GM18498 (cell line): ENCODE data around the gene CABCOCO1.
"Not testable (repeated sequence)": the region's sequence is repeated elsewhere in the genome, so short reads cannot be mapped to it uniquely, and the experiment has no call there.

ENCODE experiments used
- ATAC-seq: cut with Tn5 transposase; IDR thresholded peaks from one replicate; pipeline ENCODE4 v1.9.1; 2021; ENCODE audit warnings: mild to moderate bottlenecking, moderate library complexity; ENCODE audit not compliant: unreplicated experiment

Gene CABCOCO1

DNA sequence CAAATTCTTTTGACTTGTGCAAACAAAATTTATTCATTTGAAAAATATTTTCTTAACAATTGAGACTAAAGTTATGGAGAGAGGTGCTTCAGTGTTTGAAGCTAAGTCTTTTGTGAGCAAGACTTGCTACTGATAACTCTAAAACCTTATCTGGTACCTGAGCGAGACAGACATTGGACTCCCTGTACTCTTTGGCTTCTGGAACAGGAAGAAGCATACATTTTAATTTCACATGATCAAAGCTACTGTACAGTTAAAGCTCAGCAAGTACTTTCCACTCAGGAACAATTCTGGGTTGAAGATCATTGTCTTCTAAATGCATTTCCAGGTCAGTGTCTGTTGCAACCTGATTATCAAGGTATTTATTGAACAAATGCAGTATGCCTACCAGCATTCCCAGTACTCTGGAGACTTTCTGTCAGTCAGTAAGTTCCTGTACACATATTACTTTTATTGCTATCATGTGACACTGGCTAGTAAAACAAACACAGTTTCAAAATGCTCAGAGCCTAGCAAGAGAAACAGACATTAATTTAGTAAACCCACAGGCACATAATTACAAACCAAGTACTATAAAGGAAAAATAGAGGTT, 42.4 kb downstream of the CABCOCO1 start:
- no peak for ATAC-seq

DNA sequence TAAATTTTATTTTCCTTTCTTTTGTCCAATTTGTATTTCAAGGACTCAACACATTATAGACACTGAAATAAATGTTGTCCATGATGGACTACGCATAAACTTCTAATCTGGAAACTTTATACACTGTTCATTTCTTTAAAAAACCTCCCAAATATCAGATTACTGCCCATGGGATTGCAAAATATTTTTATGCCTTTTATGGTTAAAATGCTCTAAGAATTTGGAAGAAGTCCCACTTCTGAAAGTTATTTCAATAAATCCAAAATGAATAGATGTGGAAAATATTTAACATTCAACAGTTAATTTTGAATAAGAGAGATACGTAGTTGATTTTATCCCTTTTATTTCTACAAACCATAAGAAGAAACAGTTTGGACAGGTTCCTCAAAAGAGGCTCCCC, 46.1 kb downstream of the CABCOCO1 start:
- ATAC-seq: no peak

DNA sequence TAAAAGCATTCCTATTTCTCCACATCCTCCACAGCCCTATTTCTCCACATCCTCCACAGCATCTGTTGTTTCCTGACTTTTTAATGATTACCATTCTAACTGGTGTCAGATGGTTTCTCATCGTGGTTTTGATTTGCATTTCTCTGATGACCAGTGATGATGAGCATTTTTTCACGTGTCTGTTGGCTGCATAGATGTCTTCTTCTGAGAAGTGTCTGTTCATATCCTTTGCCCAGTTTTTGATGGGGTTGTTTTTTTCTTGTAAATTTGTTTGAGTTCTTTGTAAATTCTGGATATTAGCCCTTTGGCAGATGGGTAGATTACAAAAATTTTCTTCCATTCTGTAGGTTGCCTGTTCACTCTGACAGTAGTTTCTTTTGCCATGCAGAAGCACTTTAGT, 49.4 kb downstream of the CABCOCO1 start:
- ATAC-seq: not testable (repeated sequence)

DNA sequence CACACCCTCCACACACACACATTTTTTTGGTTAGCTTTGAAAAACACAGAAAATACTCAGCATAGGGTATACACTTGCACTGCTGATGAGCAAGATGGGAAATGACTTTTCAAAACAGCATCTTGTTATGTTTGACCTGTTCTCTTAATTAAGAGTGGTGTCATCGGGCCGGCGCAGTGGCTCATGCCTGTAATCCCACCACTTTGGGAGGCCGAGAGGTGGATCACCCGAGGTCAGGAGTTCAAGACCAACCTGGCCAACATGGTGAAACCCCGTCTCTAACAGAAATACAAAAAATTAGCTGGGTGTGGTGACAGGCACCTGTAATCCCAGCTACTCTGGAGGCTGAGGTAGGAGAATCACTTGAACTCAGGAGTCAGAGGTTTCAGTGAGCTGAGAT, 56.7 kb downstream of the CABCOCO1 start:
- ATAC-seq: not testable (repeated sequence)

DNA sequence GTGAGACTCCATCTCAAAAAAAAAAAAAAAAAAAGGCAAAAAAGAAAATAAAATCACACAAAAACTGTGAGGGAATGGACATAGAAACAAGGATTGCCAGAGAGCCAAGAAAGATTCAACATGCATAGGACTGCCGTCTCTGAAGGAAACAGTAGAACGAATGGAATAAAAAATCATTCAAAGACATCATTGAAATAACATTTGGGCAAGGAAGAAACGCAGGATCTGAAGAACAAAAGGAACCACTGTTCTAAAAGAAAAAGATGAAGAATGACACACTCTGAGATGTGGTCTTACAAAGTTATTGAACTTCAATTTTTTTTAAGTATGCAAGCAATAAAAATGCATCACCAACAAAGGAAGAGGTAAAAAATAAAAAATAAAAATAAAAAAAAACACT, 57.2 kb downstream of the CABCOCO1 start:
- ATAC-seq: no peak

DNA sequence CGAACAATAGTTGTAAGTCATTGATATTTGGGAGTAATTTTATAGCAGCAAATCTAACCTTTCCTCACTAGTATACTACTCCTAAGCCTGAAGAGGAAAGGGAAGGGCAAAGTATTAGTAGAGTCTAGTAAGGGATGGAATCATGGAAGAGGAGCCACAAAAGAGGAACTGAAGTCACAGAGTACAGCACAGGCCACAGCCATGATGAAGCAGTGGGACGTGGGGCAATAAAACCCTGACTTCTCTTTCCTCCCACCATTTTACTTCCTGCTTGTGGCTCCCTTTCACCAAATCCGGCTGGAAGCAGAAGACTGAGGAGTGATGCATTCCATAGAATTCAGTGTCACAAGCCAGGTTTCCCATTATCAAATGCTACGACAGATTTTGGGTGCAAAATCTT, 58.7 kb downstream of the CABCOCO1 start:
- no peak for ATAC-seq

DNA sequence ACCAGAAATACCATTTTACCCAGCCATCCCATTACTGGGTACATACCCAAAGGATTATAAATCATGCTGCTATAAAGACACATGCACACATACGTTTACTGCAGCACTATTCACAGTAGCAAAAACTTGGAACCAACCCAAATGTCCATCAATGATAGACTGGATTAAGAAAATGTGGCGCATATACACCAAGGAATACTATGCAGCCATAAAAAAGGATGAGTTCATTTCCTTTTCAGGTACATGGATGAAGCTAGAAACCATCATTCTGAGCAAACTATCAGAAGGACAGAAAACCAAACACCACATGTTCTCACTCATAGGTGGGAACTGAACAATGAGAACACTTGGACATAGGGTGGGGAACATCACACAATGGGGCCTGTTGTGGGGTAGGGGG, 62.5 kb downstream of the CABCOCO1 start:
- not testable (repeated sequence) for ATAC-seq

DNA sequence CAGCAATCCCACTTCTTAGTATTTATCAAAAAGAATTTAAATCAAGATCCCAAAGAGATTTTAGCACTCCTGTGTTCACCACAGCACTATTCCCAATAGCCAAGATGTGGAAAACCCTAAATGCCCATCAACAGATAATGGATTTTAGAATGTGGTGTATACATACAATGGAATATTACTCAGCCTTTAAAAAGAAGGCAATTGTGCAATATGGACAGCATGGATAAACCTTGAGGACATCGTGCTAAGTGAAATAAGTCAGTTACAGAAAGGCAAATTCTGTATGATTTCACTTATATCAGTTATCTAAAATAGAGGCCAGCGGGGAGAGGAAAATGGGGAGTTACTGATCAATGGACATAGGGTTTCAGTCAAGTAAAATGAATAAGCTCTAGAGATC, 66.9 kb downstream of the CABCOCO1 start:
- ATAC-seq: no peak

DNA sequence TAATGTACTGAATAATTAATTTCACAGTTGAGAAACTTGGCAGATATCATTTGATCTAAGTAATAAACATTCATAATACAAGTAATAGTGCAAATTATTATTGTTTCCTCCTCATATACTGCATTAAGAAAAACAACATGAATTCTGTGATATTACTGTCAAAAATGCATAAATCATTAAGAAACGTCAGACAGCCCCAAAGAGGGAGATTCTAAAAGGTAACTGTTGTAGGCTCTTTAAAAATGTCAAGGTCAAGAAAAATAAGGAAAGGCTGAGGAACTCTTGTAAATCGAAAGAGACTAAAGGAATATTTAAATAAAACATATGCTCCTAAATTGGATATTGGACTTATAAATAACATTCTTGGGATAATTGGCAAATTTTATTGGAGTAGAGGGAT, 67.9 kb downstream of the CABCOCO1 start:
- ATAC-seq: no peak

DNA sequence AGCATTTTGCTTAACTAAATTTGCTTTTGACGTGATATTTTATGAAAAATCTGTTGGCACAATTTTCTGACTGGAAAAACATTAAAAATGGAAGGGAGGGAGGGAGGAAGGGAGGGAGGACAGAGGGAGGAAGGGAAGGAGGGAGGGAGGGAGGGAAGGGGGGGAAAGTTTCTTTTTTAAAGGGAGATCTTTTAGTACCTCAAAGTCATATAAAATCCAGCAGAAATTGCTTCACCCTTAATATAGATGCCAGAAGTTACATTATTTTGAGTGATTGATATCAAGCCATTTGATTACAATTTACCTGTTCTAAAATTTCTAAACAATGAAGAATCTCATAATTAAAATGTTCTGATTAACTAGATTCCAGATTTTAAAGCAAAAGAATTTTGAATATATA, 68.9 kb downstream of the CABCOCO1 start:
- no peak for ATAC-seq

DNA sequence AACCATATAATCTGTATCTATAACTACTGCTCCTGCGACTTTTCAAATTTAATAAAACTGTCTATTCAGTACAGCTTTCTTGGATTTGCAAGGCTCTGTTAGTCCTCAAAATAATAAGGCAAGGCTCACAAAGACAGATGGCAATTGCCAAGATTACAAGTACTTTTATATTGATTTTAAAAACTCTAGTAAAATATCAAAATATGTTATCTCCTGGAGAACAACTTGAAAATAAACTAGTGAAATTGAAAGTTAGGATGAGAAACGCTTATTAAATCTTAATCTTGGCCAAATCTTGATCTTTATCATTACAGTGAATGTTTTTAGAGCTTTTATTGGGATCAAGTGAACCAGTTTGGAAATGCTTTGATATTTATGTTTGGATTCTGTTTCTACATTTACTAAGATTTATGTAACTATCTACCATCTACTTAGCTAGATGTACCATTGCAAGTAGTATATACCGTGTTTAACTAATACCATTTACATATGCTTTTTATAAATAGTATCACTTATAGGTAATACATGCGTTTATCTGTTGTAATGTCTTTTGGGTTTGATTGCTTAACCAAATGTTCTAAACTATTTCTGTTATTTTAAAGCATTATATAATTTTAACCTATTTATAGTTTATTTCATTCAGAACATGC, 70.0 kb downstream of the CABCOCO1 start:
- ATAC-seq: no peak

DNA sequence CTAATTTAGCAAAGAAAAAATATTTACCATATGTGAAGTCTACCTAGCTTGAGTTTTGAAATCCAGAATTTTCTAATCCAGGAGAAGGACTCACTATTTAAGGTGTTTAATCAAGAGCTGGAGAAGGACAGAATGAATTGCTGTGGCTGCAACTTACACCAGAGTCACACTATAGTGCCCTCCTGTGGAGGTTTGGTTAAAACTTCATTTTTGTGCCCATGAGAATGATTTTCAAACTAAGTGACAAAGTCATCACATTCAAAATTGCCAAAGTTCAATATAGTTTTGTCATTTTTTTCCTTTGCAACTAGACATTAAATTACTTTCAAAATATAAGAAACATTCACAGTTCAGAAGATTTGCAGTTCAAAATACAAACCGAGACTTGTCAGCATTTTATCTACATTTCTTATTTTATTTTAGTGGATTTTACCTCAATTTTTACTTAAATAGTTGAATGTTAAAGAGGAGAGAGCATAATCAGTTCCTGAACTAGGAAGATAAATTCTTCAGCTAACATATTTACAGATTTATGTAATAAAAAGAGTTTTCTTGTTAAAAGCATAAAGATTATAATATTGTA, 70.7 kb downstream of the CABCOCO1 start:
- ATAC-seq: no peak

DNA sequence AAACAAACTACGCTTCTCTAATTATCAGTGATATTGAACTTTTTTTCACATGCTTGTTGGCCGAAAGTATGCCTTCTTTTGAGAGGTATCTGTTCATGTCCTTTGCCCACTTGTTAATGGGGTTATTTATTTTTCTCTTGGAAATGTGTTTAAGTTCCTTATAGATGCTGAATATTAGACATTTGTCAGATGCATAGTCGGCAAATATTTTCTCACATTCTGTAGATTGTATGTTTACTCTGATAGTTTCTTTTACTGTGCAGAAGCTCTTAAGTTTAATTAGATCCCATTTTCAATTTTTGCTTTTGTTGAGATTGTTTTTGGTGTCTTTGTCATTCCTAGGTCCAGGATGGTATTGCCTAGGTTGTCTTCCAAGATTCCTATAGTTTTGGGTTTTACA, 73.2 kb downstream of the CABCOCO1 start:
- no peak for ATAC-seq

DNA sequence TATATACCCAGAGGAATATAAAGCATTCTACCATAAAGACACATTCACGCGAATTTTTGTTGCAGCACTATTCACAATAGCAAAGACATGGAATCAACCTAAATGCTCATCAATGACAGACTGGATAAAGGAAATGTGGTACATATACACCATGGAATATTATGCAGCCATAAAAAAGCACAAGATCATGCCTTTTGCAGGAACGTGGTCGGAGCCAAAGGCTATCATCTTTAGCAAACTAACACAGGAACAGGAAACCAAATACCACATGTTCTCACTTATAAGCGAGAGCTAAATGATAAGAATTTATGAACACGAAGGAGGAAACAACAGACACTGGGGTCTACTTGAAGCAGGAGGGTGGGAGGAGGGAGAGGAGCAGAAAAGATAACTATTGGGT, 74.7 kb downstream of the CABCOCO1 start:
- ATAC-seq: not testable (repeated sequence)

DNA sequence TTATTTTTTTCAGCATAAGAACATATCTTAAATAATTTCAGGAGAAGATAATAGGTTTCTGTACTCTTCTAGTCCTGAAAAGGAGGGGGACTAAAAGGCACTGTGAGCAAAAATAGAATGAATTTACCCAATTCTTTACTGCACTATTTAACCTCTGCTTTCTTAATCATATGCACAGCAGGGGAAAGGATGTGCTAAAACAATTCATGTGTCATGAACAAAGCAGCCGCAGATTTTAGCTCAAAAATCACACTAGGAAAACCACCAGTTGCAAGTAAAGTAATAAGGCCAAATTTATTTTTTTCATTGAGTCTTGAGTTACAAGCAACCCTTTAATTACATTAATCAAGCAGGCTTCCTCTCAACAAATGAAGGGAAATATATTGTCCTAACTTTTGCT, 80.1 kb downstream of the CABCOCO1 start:
- no peak for ATAC-seq

DNA sequence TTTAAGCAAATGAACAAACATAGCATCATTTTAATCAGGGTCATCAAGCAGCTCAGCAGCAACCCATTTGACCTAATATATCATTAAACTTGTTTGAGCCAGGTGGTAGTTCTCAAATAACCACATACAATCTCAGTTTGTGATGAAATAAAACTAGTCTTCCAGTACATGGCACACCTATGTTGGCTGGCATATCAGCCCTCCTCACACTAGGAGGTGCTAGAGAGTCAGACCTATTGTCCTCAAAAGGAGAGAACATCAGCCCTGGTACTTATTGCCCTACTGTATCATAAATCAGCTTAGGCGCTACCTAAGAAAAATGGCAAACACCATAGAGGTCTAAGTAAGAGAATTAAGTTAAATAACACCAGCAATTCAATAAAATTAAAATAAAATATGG, 81.7 kb downstream of the CABCOCO1 start:
- no peak for ATAC-seq

DNA sequence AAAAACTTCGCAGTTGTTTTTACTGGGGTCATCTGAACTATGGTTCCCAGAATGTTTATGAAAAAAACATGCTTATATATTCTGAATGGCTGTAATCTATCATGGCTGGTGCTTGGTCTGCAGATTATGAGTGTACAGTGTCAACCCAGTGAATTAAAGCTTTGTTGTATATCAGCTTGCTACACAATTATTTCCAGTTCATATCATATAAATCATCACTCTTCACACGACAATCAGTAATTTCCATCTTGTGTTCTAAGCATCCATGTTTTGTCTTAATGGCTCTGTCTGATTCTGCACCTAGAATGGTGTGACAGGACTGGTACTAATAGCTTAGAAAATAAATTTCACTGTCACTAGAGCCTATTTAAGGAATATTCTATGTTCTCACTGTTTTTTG, 83.6 kb downstream of the CABCOCO1 start:
- no peak for ATAC-seq

DNA sequence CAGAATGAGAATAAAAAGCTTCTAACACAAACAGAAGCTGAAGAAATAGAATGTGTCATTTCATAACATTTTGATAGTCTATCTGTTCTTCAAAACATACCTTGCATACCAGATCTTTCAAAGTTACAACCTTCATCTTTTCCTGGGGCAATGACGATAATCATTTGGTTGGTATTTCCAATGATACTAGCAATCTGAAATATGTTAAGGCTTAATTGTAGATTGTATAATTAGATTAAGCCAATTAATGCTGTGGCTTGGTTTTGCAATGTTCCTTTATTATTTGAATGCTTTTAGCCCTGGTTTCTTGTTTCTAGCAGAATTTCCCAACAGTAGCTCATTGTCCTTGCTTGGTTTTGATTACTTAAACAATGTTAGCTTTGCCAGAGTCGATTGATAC, 84.6 kb downstream of the CABCOCO1 start:
- no peak for ATAC-seq

DNA sequence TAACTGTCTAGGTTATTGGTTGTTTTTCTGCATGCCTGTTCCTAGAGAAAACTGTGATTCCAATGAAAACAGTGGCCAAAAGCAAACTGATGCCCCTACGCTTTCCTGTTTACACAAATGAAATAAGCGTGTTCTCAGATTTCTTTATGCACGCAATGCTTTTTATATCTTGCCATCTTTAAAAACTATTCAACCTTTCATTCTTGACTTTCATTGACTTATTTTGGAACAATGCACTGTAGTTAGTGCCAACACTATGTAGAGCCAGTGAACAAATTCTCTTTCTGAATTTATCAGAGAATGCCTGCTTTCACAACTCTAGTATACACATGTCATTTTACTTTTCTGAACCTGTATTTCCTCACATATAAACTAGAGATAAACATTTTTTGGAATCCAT, 86.6 kb downstream of the CABCOCO1 start:
- ATAC-seq: no peak

DNA sequence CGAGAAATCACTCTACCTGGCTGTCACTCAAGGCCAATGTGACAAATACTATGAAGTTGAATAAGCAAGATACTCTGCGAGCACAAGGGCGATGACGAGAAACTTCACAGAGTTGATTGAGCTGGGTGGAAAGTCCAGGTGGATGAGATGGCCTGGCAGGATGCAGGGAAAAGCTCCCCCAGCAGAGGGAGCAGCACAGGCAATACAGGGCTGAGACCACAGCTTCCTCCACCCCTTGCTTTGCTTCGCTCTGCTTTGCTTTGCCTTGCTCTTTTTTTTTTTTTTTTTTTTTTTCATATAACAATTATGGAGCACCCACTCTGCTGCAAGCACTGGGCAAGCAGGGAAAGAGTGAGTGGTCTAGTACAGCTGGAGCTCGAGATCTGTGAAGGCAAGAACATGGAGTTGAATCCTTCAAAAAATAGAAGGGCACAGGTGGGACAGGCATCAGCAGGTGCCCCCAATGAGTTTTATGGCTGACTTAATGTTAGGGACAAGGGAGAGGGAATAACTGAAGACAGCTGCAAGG, 88.3 kb downstream of the CABCOCO1 start:
- peak; percentile 90 for ATAC-seq

DNA sequence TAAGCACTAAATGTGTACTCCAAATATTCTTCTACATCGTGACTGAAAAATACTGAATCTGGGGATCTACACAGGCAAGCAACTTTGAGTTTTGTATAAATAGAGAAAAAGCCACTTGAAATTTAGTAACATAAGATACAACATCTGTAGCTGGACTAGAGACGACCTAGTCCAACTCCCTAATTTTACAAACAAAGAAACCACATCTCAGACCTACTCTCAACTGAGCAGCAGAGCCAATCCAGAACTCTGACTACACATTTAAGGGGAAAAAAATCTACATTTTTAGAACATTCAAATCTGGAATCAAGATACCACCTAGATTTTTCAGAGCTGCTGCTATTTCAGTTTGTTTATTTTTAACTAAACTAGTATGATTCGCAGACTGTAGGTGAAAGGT, 88.9 kb downstream of the CABCOCO1 start:
- ATAC-seq: peak; percentile 18
